H1 (cell line): Measurements from ENCODE around the gene TRIM67. TPM values are rescaled to one million over a fixed set of nuclear protein-coding genes. Genes with fewer than 3 reads are reported as not detected.

Source experiments
- EP300 ChIP-seq, 2 experiments: IDR thresholded peaks; 1 replicate in 1 of 2; 2 replicates in 1 of 2; pipeline ENCODE4 v1.6.1; 2011 to 2012; ENCODE audit warnings: low read depth in 2 of 2, low read length in 2 of 2, mild to moderate bottlenecking in 2 of 2, borderline replicate concordance in 1 of 2, inconsistent platforms in 1 of 2, moderate library complexity in 1 of 2
- KDM4A ChIP-seq: IDR thresholded peaks from one replicate; pipeline ENCODE4 v1.7.1; 2012; ENCODE audit warnings: low read depth, mild to moderate bottlenecking, moderate library complexity, low read length, inconsistent platforms; ENCODE audit not compliant: severe bottlenecking
- polyA plus RNA-seq, 7 experiments: library from polyadenylated mRNA; depleted of rRNA in 3 of 7; stranded (reverse) in 5 of 7; unstranded in 2 of 7; fragments of >200 nt in 5 of 7; fragments of 200-250 nt in 2 of 7; gene quantifications; 1 replicate in 5 of 7; 2 replicates in 1 of 7; 4 replicates in 1 of 7; pipeline versions ENCODE4 v1.2.1 to v1.2.3, GENCODE V29; 2011 to 2013; ENCODE audit warnings: missing spikeins in 2 of 7, mixed read lengths in 2 of 7
- total RNA-seq: library from RNA; stranded (reverse); fragmentation: NEBNext Ultra II Directional; extraction: Animal tissue kit (Norgen Biotek cat#: 25700); gene quantifications from 2 replicates; pipeline ENCODE4 v1.2.1, GENCODE V29; 2021

The TRIM67 gene
- total and polyA plus RNA-seq, 2 of the 8 experiments (the other 6 are each of a cell fraction or from before 2014, with no cell fraction given), result under 0.01 TPM; not detected in 1

DNA sequence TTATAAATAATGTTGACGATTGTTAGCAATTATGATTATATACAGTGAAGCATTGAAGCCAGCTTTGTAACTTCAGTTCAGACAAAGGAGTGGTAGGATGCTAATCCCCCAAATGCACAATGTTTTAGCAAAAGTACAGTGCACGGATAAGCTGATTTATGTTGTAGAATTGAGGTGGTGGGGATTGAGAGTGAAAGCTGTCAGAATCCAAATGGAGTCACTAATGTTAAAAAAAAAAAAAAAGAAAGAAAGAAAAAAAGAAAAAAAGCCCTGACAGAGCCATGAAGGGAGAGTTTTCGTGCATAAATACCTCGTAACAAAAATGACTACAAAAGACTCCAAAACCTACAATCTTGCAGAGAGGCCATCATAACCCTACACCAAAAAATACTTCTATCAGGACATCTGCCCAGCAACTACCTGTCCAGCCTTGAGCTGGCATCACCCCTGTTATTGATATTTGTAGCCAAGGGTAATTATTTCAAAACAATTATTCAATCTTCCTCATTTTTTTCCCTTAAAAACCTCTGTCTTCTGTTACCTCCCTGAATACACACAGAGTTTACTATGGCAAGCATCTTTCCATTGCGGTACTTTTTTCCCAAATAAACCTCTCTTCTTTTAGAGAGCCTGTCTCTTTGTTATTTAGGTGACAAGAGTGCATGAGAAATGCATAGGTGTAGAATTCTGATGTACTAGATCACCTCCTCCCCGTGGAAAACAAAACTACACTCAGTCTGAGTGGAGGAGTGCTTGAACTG, 2.5 kb upstream of the TRIM67 start (continued):
- TF ChIP-seq KDM4A (no peak), EP300 (IDR thresholded peaks at IDR 0.05; ENCODE audit: borderline replicate concordance in 1 of 2, low read depth in 2 of 2, low read length in 2 of 2) (no peak)
